B cell (primary cell): Measurements from ENCODE around the gene DEFB110. TPM values are rescaled to one million over a fixed set of nuclear protein-coding genes. Genes with fewer than 3 reads are reported as not detected.

Experiments
- ATAC-seq: fragments of 200-7000 bp; cut with Tn5 transposase; one replicate; pipeline ENCODE4 v1.10.0; 2021; ENCODE audit warnings: low read depth, mild to moderate bottlenecking, moderate number of reproducible peaks, moderate library complexity
- CTCF ChIA-PET: fragments of 350-600 bp; sonication (Branson Sonifier 250); formaldehyde crosslinking; loops from one replicate; lab custom pipeline; 2021; ENCODE audit warnings: antibody characterized with exemption, inconsistent platforms; lab: Charles Lee
- POLR2A ChIA-PET: fragments of 350-600 bp; sonication (Branson Sonifier 250); formaldehyde crosslinking; loops from one replicate; lab custom pipeline; 2021; ENCODE audit warnings: antibody characterized with exemption; lab: Charles Lee
- DNase-seq: peaks from one replicate; pipeline ENCODE4 v3.0.0; 2013
- H2AFZ ChIP-seq: 2 replicates; pipeline ENCODE4 v1.6.1; 2012; ENCODE audit warnings: mild to moderate bottlenecking, low read depth, low read length; ENCODE audit not compliant: insufficient read depth, poor library complexity, severe bottlenecking
- H3K27ac ChIP-seq, 2 donors: 1 replicate in 1 of 2; 2 replicates in 1 of 2; pipeline ENCODE4 v1.5.1; 2012 to 2013; ENCODE audit warnings: low read length in 2 of 2, mild to moderate bottlenecking in 2 of 2, moderate library complexity in 1 of 2
- H3K27me3 ChIP-seq, 4 experiments: fragments of 200-600 bp in 1 of 4; sonication (generic) in 1 of 4; replicated peaks in 1 of 4; 1 replicate in 2 of 4; 2 replicates in 2 of 4; pipeline versions ENCODE4 v1.6.1 to v1.7.0; 2013 to 2016; ENCODE audit warnings: low read length in 3 of 4, mild to moderate bottlenecking in 2 of 4, mixed read lengths in 1 of 4, moderate library complexity in 1 of 4; ENCODE audit not compliant: insufficient read depth in 4 of 4, control insufficient read depth in 3 of 4; ENCODE audit errors: control extremely low read depth in 1 of 4
- H3K36me3 ChIP-seq, 2 experiments: replicated peaks in 1 of 2; 1 replicate in 1 of 2; 2 replicates in 1 of 2; pipeline versions ENCODE4 v1.6.1 to v1.7.1; 2013; ENCODE audit warnings: low read length in 1 of 2; ENCODE audit not compliant: insufficient read depth in 2 of 2, control insufficient read depth in 1 of 2; ENCODE audit errors: control extremely low read depth in 1 of 2, extremely low read depth in 1 of 2
- H3K4me1 ChIP-seq, 2 donors: fragments of 200-600 bp in 1 of 2; sonication (generic) in 1 of 2; 1 replicate in 1 of 2; 2 replicates in 1 of 2; pipeline versions ENCODE4 v1.5.1 to v1.6.1; 2013 to 2017; ENCODE audit warnings: low read length in 2 of 2; ENCODE audit not compliant: control insufficient read depth in 2 of 2, insufficient read depth in 2 of 2
- H3K4me2 ChIP-seq: replicated peaks from 2 replicates; pipeline ENCODE3; 2012; ENCODE audit warnings: mild to moderate bottlenecking, low read depth, low read length; ENCODE audit not compliant: poor library complexity, severe bottlenecking
- H3K4me3 ChIP-seq, 5 experiments: fragments of 200-600 bp in 1 of 5; sonication (generic) in 1 of 5; 1 replicate in 3 of 5; 2 replicates in 2 of 5; pipeline versions ENCODE4 v1.5.1 to v1.7.0; 2011 to 2016; ENCODE audit warnings: low read length in 4 of 5, mild to moderate bottlenecking in 4 of 5, low read depth in 2 of 5, control low read depth in 1 of 5, moderate library complexity in 1 of 5; ENCODE audit not compliant: insufficient read depth in 1 of 5; ENCODE audit errors: control extremely low read depth in 1 of 5, extremely low read depth in 1 of 5
- H3K79me2 ChIP-seq: fragments of 200-600 bp; sonication (generic); one replicate; pipeline ENCODE4 v1.6.0; 2016; ENCODE audit warnings: low read length; ENCODE audit not compliant: control insufficient read depth, insufficient read depth
- H3K9ac ChIP-seq: fragments of 200-600 bp; sonication (generic); 2 replicates; pipeline ENCODE4 v1.6.1; 2017; ENCODE audit warnings: mild to moderate bottlenecking, low read length, moderate library complexity
- H3K9me3 ChIP-seq, 3 donors: one replicate each; pipeline versions ENCODE4 v1.6.1 to v1.7.1; 2013; ENCODE audit warnings: low read length in 2 of 3; ENCODE audit not compliant: control insufficient read depth in 2 of 3, insufficient read depth in 1 of 3; ENCODE audit errors: control extremely low read depth in 1 of 3
- H4K20me1 ChIP-seq: 2 replicates; pipeline ENCODE4 v1.6.0; 2012; ENCODE audit warnings: mild to moderate bottlenecking, low read length; ENCODE audit not compliant: insufficient read depth, control insufficient read depth, poor library complexity, severe bottlenecking
- H3K27ac Mint-ChIP-seq: one replicate; pipeline ENCODE4 v1.8.0; 2021; ENCODE audit warnings: mixed read lengths
- H3K27me3 Mint-ChIP-seq: one replicate; pipeline ENCODE4 v1.8.0; 2021; ENCODE audit warnings: mixed read lengths
- H3K4me1 Mint-ChIP-seq: one replicate; pipeline ENCODE4 v1.8.0; 2021; ENCODE audit warnings: mixed read lengths
- H3K4me3 Mint-ChIP-seq: one replicate; pipeline ENCODE4 v1.8.0; 2021; ENCODE audit warnings: mixed read lengths
- H3K9me3 Mint-ChIP-seq: one replicate; pipeline ENCODE4 v1.8.0; 2022; ENCODE audit warnings: mixed read lengths; ENCODE audit not compliant: insufficient read depth
- CTCF ChIP-seq: fragments of 200-600 bp; IDR thresholded peaks from one replicate; pipeline ENCODE4 v1.8.0; 2022; ENCODE audit warnings: antibody characterized with exemption, mild to moderate bottlenecking
- EZH2 ChIP-seq: IDR thresholded peaks from 2 replicates; pipeline ENCODE4 v1.6.1; 2012; ENCODE audit warnings: borderline replicate concordance, low read depth, mild to moderate bottlenecking, moderate library complexity, low read length; ENCODE audit not compliant: insufficient read depth, poor library complexity, severe bottlenecking
- WGBS: methylation state at CpG from one replicate; pipeline ENCODE4 v1.1.5; 2013; ENCODE audit warnings: missing lambda C conversion rate; ENCODE audit not compliant: insufficient coverage; 5-methylcytosine and 5-hydroxymethylcytosine counted together
- intact Hi-C: fragments of 100-400 bp; cut with micrococcal nuclease; formaldehyde crosslinking; loops from one replicate; pipeline ENCODE4 v1.10.0; 2022
- polyA plus RNA-seq: library from polyadenylated mRNA; depleted of rRNA; stranded (reverse); fragments of >200 nt; gene quantifications from 2 replicates; pipeline ENCODE4 v1.2.3, GENCODE V29; 2012
- total RNA-seq, 2 donors: library from RNA; stranded (reverse); fragments of 120-200 nt in 1 of 2; gene quantifications; 1 replicate in 1 of 2; 2 replicates in 1 of 2; pipeline versions ENCODE4 v1.2.3 to v1.2.4, GENCODE V29; 2013 to 2022

DEFB110 gene
- total and polyA plus RNA-seq, 2 donors (not counting 1 experiment from before 2014, with no cell fraction given), result not detected

GRCh38 chr6:50030777-50031562, 9.2 kb upstream of the DEFB110 start:
- Histone ChIP-seq H3K36me3 (no peaks in the 10 kb centered on the region), H3K4me3 (no peak overlapping the region), H3K4me2 (no peak overlapping the region), H2AFZ (no peak overlapping the region), H3K9ac (no peak overlapping the region), H3K27me3 (no peaks in the 10 kb centered on the region), H3K9me3 (peaks cover 0 to 10% (median 0%) of the 10 kb centered on the region in 3 donors), H3K27ac (no peak overlapping the region), H4K20me1 (no peaks in the 10 kb centered on the region), H3K79me2 (no peaks in the 10 kb centered on the region), H3K4me1 (no peaks in the 10 kb centered on the region)
- ChIA-PET POLR2A (no interaction called here), CTCF (no interaction called here)
- peaks cover 3% of the 10 kb centered on the region for H3K9me3 Mint-ChIP-seq
- no peak for ATAC-seq
- no peak overlapping the region for H3K4me3 Mint-ChIP-seq
- WGBS, result 41% methylated on average over 14 of the region's 18 CpGs
- H3K27me3 Mint-ChIP-seq, result no peaks in the 10 kb centered on the region
- H3K27ac Mint-ChIP-seq, result no peak overlapping the region
- H3K4me1 Mint-ChIP-seq, result no peaks in the 10 kb centered on the region
- TF ChIP-seq EZH2 (no peak), CTCF (no peak)
- DNase-seq, result no peak
- intact Hi-C loops, result no loop called here

- Histone ChIP-seq H3K9ac (no peak overlapping the region), H3K4me1 (no peaks in the 10 kb centered on the region), H3K36me3 (no peaks in the 10 kb centered on the region), H3K79me2 (no peaks in the 10 kb centered on the region), H2AFZ (no peak overlapping the region), H3K9me3 (peaks cover 0 to 10% (median 0%) of the 10 kb centered on the region in 3 donors), H3K27ac (no peak overlapping the region), H3K4me2 (no peak overlapping the region), H3K4me3 (no peak overlapping the region), H4K20me1 (no peaks in the 10 kb centered on the region), H3K27me3 (no peaks in the 10 kb centered on the region)
- WGBS, result 95% methylated on average over 10 of the region's 14 CpGs
- Mint-ChIP-seq H3K4me1 (no peaks in the 10 kb centered on the region), H3K27me3 (no peaks in the 10 kb centered on the region), H3K27ac (no peak overlapping the region), H3K4me3 (no peak overlapping the region), H3K9me3 (peaks cover 7% of the 10 kb centered on the region)
- no peak for DNase-seq
- intact Hi-C loops, result no loop called here
- ChIA-PET POLR2A (no interaction called here), CTCF (no interaction called here)
- no peak for ATAC-seq
- TF ChIP-seq EZH2 (no peak), CTCF (no peak)
Observed at GRCh38 chr6:50030350-50030749, 8.6 kb upstream of the DEFB110 start.
